ENCODE results near the gene PPIB. TPM values are rescaled to one million over a fixed set of nuclear protein-coding genes. Genes with fewer than 3 reads are reported as not detected.

The PPIB gene
- total RNA-seq, 1 experiment from 2014 or later: 453 TPM

DNA sequence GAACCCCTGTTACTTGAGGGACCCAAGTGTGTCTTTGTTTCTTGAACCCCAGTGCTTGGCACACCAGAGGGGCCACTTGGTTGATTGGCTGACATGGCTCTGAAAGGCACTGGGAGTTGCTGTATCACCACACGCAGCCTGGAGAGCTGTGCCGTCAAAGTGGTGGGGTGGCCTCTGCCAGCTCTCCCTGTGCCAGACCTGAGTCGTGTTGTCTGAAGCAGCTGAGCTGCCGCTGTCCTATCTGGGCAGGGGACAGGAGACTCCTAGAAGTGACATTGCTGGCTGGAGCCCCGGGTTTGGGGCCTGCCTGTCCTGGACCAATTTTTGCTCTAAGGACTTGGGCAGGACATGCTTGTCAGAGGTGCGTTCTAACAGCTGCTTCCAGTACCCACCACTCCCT lies 16.8 kb downstream of the PPIB start:
- Histone ChIP-seq H3K9me2 (ENCODE audit: insufficient read depth) (no peaks in the 10 kb centered on the region), H4K20me1 (ENCODE audit: insufficient read depth) (no peaks in the 10 kb centered on the region), H3K4me2 (ENCODE audit: low read length) (no peak overlapping the region), H3K27ac (ENCODE audit: low read depth, low read length) (no peak overlapping the region), H3K9me3 (ENCODE audit: control insufficient read depth in 1 of 2, insufficient read depth in 1 of 2, low read depth in 1 of 2, low read length in 2 of 2) (no peaks in the 10 kb centered on the region), H3K9ac (ENCODE audit: low read length) (no peak overlapping the region), H3K27me3 (ENCODE audit: insufficient read depth, low read length) (no peaks in the 10 kb centered on the region), H3K79me2 (ENCODE audit: insufficient read depth, low read length) (no peaks in the 10 kb centered on the region), H3K36me3 (ENCODE audit: control insufficient read depth in 1 of 2, insufficient read depth in 2 of 2, low read length in 2 of 2) (no peaks in the 10 kb centered on the region; a peak in 1 of 4 replicates), H3K4me3 (replicated peaks in 1 of 2; ENCODE audit: low read depth in 1 of 2, low read length in 2 of 2) (no peak overlapping the region), H3K4me1 (ENCODE audit: control insufficient read depth in 1 of 2, insufficient read depth in 2 of 2, low read length in 2 of 2) (peaks cover 0 to 10% of the 10 kb centered on the region in 2 experiments; a peak in 3 of 4 replicates), H2AFZ (ENCODE audit: low read depth, low read length, poor library complexity, severe bottlenecking) (no peak overlapping the region)
- BruUV-seq (replicated peaks): no TSS peak
- TF ChIP-seq FOSL1 (IDR thresholded peaks at IDR 0.05; ENCODE audit: low read depth) (no peak), ZFX (IDR thresholded peaks at IDR 0.05) (no peak), JUND (IDR thresholded peaks at IDR 0.05) (no peak), ZNF274 (IDR thresholded peaks at IDR 0.05; ENCODE audit: low read depth, low read length) (no peak), POLR2A (IDR thresholded peaks at IDR 0.05; ENCODE audit: borderline replicate concordance, extremely low read depth, insufficient read depth, insufficient read length) (no peak), YY1 (IDR thresholded peaks at IDR 0.05; ENCODE audit: extremely low read depth, insufficient replicate concordance, low read depth, low read length) (no peak), RAD21 (IDR thresholded peaks at IDR 0.05; ENCODE audit: low read depth) (no peak), SP1 (IDR thresholded peaks at IDR 0.05; ENCODE audit: low read depth) (no peak), EGR1 (IDR thresholded peaks at IDR 0.05; ENCODE audit: low read depth) (no peak), TCF7L2 (IDR thresholded peaks at IDR 0.05; ENCODE audit: borderline replicate concordance, extremely low read depth, insufficient read depth, insufficient read length) (no peak), ELF1 (IDR thresholded peaks at IDR 0.05; ENCODE audit: borderline replicate concordance, low read depth) (no peak), SIN3A (IDR thresholded peaks at IDR 0.05; ENCODE audit: low read depth) (no peak), EZH2phosphoT487 (IDR thresholded peaks at IDR 0.05; ENCODE audit: borderline replicate concordance) (no peak), POLR2AphosphoS5 (IDR thresholded peaks at IDR 0.05; ENCODE audit: low read depth, low read length) (no peak), SRF (IDR thresholded peaks at IDR 0.05; ENCODE audit: low read depth) (no peak), CBX3 (IDR thresholded peaks at IDR 0.05; ENCODE audit: low read depth) (no peak), CEBPB (IDR thresholded peaks at IDR 0.05; ENCODE audit: low read depth) (no peak)
- TF ChIP-seq, protein P1, sequence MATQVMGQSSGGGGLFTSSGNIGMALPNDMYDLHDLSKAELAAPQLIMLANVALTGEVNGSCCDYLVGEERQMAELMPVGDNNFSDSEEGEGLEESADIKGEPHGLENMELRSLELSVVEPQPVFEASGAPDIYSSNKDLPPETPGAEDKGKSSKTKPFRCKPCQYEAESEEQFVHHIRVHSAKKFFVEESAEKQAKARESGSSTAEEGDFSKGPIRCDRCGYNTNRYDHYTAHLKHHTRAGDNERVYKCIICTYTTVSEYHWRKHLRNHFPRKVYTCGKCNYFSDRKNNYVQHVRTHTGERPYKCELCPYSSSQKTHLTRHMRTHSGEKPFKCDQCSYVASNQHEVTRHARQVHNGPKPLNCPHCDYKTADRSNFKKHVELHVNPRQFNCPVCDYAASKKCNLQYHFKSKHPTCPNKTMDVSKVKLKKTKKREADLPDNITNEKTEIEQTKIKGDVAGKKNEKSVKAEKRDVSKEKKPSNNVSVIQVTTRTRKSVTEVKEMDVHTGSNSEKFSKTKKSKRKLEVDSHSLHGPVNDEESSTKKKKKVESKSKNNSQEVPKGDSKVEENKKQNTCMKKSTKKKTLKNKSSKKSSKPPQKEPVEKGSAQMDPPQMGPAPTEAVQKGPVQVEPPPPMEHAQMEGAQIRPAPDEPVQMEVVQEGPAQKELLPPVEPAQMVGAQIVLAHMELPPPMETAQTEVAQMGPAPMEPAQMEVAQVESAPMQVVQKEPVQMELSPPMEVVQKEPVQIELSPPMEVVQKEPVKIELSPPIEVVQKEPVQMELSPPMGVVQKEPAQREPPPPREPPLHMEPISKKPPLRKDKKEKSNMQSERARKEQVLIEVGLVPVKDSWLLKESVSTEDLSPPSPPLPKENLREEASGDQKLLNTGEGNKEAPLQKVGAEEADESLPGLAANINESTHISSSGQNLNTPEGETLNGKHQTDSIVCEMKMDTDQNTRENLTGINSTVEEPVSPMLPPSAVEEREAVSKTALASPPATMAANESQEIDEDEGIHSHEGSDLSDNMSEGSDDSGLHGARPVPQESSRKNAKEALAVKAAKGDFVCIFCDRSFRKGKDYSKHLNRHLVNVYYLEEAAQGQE (IDR thresholded peaks at IDR 0.05; ENCODE audit: low read depth): no peak
- TF ChIP-seq, protein P2, sequence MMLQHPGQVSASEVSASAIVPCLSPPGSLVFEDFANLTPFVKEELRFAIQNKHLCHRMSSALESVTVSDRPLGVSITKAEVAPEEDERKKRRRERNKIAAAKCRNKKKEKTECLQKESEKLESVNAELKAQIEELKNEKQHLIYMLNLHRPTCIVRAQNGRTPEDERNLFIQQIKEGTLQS (IDR thresholded peaks at IDR 0.05): no peak
- TF ChIP-seq, protein P3, sequence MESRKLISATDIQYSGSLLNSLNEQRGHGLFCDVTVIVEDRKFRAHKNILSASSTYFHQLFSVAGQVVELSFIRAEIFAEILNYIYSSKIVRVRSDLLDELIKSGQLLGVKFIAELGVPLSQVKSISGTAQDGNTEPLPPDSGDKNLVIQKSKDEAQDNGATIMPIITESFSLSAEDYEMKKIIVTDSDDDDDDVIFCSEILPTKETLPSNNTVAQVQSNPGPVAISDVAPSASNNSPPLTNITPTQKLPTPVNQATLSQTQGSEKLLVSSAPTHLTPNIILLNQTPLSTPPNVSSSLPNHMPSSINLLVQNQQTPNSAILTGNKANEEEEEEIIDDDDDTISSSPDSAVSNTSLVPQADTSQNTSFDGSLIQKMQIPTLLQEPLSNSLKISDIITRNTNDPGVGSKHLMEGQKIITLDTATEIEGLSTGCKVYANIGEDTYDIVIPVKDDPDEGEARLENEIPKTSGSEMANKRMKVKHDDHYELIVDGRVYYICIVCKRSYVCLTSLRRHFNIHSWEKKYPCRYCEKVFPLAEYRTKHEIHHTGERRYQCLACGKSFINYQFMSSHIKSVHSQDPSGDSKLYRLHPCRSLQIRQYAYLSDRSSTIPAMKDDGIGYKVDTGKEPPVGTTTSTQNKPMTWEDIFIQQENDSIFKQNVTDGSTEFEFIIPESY (IDR thresholded peaks at IDR 0.05; ENCODE audit: extremely low read depth, insufficient replicate concordance, low read length): no peak
- ChIA-PET RAD21 (ENCODE audit: low non-redundant PET in 1 of 2, low total read pairs in 2 of 2, uncharacterized antibody in 2 of 2, unreplicated experiment in 2 of 2) (no interaction called here), POLR2A (interaction anchor here (1.1 kb wide), 1 partner anchor 17 kb away, joined by 3 read pairs; no protein-coding TSS in a partner anchor), CTCF (interaction anchor here (1.7 kb wide), 1 partner anchor 8 kb away, joined by 5 read pairs; no protein-coding TSS in a partner anchor)
- intact Hi-C loops (cut with micrococcal nuclease): no loop called here
- ATAC-seq: no peak
- DNase-seq (ENCODE audit: low read depth, low spot score): no peak
